Panc1 (cell line): ENCODE data around the gene GPRIN3. TPM values are rescaled to one million over a fixed set of nuclear protein-coding genes. Genes with fewer than 3 reads are reported as not detected.

Experiments used
- ATAC-seq: fragments of 200-7000 bp; cut with Tn5 transposase; 2 replicates; pipeline ENCODE4 v1.9.1; 2020; ENCODE audit warnings: mild to moderate bottlenecking, moderate library complexity
- BruUV-seq: library from RNA; stranded (reverse); fragments of 400-500 nt; replicated peaks from 2 replicates; lab custom pipeline; 2021; lab: Mats Ljungman, UMichigan
- CTCF ChIA-PET: fragments of 300-600 bp; sonication (Branson Sonifier 250); formaldehyde crosslinking; loops from one replicate; lab custom pipeline; 2022; ENCODE audit warnings: antibody characterized with exemption; lab: Charles Lee
- POLR2A ChIA-PET: fragments of 300-600 bp; sonication (Branson Sonifier 250); formaldehyde crosslinking; loops from one replicate; lab custom pipeline; 2022; ENCODE audit warnings: antibody characterized with exemption; lab: Charles Lee
- DNase-seq: peaks from one replicate; pipeline ENCODE4 v3.0.0-alpha.2; 2010; ENCODE audit warnings: low read depth, low spot score
- H3K27ac ChIP-seq: 2 replicates; pipeline ENCODE4 v1.5.1; 2011; ENCODE audit warnings: mild to moderate bottlenecking, low read length, inconsistent platforms
- H3K27me3 ChIP-seq: fragments of 200-500 bp; sonication (Bioruptor generic); 2 replicates; pipeline ENCODE4 v1.6.0; 2014; ENCODE audit warnings: low read length, inconsistent platforms; ENCODE audit not compliant: control insufficient read depth, insufficient read depth
- H3K36me3 ChIP-seq: fragments of 200-500 bp; sonication (Bioruptor generic); 2 replicates; pipeline ENCODE4 v1.5.1; 2014; ENCODE audit warnings: inconsistent platforms, mild to moderate bottlenecking, low read length, moderate library complexity; ENCODE audit not compliant: control insufficient read depth, insufficient read depth
- H3K4me1 ChIP-seq: 2 replicates; pipeline ENCODE4 v1.5.1; 2011; ENCODE audit warnings: inconsistent platforms, mild to moderate bottlenecking, low read length, moderate library complexity; ENCODE audit not compliant: control insufficient read depth, insufficient read depth
- H3K4me3 ChIP-seq, 2 experiments: 2 replicates each; pipeline ENCODE4 v1.5.1; 2011 to 2012; ENCODE audit warnings: low read depth in 2 of 2, low read length in 2 of 2, mild to moderate bottlenecking in 2 of 2, inconsistent platforms in 1 of 2, moderate library complexity in 1 of 2
- H3K9me3 ChIP-seq: fragments of 200-500 bp; sonication (Bioruptor generic); 2 replicates; pipeline ENCODE4 v1.5.1; 2014; ENCODE audit warnings: low read depth, mild to moderate bottlenecking, inconsistent platforms, low read length, moderate library complexity; ENCODE audit not compliant: control insufficient read depth, insufficient read depth
- POLR2AphosphoS5 ChIP-seq: IDR thresholded peaks from 2 replicates; pipeline ENCODE4 v1.6.1; 2012; ENCODE audit warnings: mild to moderate bottlenecking, low read depth, low read length, moderate library complexity
- SIN3A ChIP-seq: IDR thresholded peaks from 2 replicates; pipeline ENCODE4 v1.6.1; 2012; ENCODE audit warnings: low read depth, mild to moderate bottlenecking, low read length, moderate library complexity, borderline replicate concordance; ENCODE audit not compliant: insufficient read depth
- TCF7L2 ChIP-seq: IDR thresholded peaks from 2 replicates; pipeline ENCODE4 v1.6.1; 2011; ENCODE audit warnings: mild to moderate bottlenecking, low read depth, low read length, inconsistent platforms
- in situ Hi-C: cut with HindIII; loops from 2 replicates; pipeline ENCODE4 v1.10.0; 2016; ENCODE audit warnings: low sequenced_read_pairs, low pct_unique_long_range_greater_than_20kb
- intact Hi-C: fragments of 100-400 bp; cut with micrococcal nuclease; formaldehyde crosslinking; loops from one replicate; pipeline ENCODE4 v1.10.0; 2022; ENCODE audit not compliant: unreplicated experiment
- total RNA-seq: library from RNA; stranded (reverse); gene quantifications from one replicate; pipeline ENCODE4 v1.2.1, GENCODE V29; 2021; ENCODE audit not compliant: unreplicated experiment
- TF ChIP-seq, protein P1 (sequence below), 2 experiments: IDR thresholded peaks; 2 replicates each; pipeline ENCODE4 v1.6.1; 2011 to 2012; ENCODE audit warnings: low read depth in 2 of 2, control low read depth in 1 of 2, low read length in 1 of 2, mild to moderate bottlenecking in 1 of 2, moderate library complexity in 1 of 2; ENCODE audit not compliant: insufficient read depth in 1 of 2
- TF ChIP-seq, protein P2 (sequence below): fragments of 450-650 bp; IDR thresholded peaks from 2 replicates; pipeline ENCODE4 v1.5.1; 2017; ENCODE audit warnings: mild to moderate bottlenecking

GPRIN3 gene
- total RNA-seq, 1 experiment from 2014 or later = 0.03 TPM

DNA sequence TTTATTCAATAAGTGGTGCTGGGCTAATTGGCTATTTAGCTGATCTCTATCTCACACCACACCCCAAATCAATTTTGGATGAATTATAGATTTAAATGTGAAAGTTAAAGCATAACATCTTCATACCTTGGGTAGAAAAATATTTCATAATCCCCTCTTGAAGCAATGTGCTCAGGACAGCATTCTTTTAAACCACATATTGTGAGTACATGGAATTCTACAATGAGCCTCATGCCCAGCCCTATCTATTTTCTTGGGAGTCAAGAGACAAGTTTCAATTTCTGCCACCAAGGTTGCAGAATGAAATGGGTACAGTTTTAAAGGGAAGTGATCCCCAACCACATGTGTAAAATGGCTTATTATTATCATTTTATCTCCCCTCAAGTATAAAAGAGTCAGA, 30.6 kb upstream of the GPRIN3 start:
- no peak overlapping the region for H3K27ac ChIP-seq
- TF ChIP-seq, protein P1, sequence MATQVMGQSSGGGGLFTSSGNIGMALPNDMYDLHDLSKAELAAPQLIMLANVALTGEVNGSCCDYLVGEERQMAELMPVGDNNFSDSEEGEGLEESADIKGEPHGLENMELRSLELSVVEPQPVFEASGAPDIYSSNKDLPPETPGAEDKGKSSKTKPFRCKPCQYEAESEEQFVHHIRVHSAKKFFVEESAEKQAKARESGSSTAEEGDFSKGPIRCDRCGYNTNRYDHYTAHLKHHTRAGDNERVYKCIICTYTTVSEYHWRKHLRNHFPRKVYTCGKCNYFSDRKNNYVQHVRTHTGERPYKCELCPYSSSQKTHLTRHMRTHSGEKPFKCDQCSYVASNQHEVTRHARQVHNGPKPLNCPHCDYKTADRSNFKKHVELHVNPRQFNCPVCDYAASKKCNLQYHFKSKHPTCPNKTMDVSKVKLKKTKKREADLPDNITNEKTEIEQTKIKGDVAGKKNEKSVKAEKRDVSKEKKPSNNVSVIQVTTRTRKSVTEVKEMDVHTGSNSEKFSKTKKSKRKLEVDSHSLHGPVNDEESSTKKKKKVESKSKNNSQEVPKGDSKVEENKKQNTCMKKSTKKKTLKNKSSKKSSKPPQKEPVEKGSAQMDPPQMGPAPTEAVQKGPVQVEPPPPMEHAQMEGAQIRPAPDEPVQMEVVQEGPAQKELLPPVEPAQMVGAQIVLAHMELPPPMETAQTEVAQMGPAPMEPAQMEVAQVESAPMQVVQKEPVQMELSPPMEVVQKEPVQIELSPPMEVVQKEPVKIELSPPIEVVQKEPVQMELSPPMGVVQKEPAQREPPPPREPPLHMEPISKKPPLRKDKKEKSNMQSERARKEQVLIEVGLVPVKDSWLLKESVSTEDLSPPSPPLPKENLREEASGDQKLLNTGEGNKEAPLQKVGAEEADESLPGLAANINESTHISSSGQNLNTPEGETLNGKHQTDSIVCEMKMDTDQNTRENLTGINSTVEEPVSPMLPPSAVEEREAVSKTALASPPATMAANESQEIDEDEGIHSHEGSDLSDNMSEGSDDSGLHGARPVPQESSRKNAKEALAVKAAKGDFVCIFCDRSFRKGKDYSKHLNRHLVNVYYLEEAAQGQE (IDR thresholded peaks at IDR 0.05; ENCODE audit: insufficient read depth in 1 of 2, low read depth in 2 of 2, low read length in 1 of 2) = no peak
- no peak for TF ChIP-seq TCF7L2
- no peak for TF ChIP-seq POLR2AphosphoS5
- no peak for TF ChIP-seq SIN3A
- TF ChIP-seq, protein P2, sequence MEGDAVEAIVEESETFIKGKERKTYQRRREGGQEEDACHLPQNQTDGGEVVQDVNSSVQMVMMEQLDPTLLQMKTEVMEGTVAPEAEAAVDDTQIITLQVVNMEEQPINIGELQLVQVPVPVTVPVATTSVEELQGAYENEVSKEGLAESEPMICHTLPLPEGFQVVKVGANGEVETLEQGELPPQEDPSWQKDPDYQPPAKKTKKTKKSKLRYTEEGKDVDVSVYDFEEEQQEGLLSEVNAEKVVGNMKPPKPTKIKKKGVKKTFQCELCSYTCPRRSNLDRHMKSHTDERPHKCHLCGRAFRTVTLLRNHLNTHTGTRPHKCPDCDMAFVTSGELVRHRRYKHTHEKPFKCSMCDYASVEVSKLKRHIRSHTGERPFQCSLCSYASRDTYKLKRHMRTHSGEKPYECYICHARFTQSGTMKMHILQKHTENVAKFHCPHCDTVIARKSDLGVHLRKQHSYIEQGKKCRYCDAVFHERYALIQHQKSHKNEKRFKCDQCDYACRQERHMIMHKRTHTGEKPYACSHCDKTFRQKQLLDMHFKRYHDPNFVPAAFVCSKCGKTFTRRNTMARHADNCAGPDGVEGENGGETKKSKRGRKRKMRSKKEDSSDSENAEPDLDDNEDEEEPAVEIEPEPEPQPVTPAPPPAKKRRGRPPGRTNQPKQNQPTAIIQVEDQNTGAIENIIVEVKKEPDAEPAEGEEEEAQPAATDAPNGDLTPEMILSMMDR = no peak
- no peak for DNase-seq
- H3K27me3 ChIP-seq = no peaks in the 10 kb centered on the region
- ChIA-PET POLR2A (no interaction called here), CTCF (no interaction called here)
- in situ Hi-C loops = no loop called here
- no peak for ATAC-seq
- no TSS peak for BruUV-seq
- H3K9me3 ChIP-seq = no peaks in the 10 kb centered on the region
- intact Hi-C loops = no loop called here
- no peaks in the 10 kb centered on the region for H3K36me3 ChIP-seq
- H3K4me3 ChIP-seq = no peak overlapping the region
- no peaks in the 10 kb centered on the region for H3K4me1 ChIP-seq

DNA sequence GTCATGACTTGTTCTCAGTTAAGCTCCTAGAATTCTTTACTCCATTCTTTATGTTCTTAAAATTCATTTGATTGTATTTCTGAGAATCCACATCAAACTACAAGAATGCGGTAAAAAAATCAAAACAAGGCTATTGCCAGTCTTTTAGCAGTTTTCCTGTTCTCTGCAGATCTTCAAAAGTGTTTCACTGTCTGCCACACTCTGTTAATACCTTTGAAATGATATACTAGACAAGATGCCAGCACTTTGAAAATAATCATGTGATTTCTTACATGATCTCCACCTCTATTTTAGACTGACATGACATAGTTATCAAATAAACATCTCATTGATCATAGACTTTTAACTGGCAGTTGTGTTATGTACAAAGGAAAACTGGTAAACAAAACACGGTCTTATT, 30.1 kb upstream of the GPRIN3 start:
- DNase-seq (no peak), ATAC-seq (no peak)
- no peaks in the 10 kb centered on the region for H3K36me3 ChIP-seq
- in situ Hi-C loops (no loop called here), intact Hi-C loops (no loop called here)
- H3K4me3 ChIP-seq = no peak overlapping the region
- H3K4me1 ChIP-seq = no peaks in the 10 kb centered on the region
- ChIA-PET CTCF (no interaction called here), POLR2A (no interaction called here)
- TF ChIP-seq TCF7L2 (no peak), SIN3A (no peak), POLR2AphosphoS5 (no peak)
- TF ChIP-seq, protein P1 (IDR thresholded peaks at IDR 0.05; ENCODE audit: insufficient read depth in 1 of 2, low read depth in 2 of 2, low read length in 1 of 2) = no peak
- TF ChIP-seq, protein P2 = no peak
- no TSS peak for BruUV-seq
- no peaks in the 10 kb centered on the region for H3K9me3 ChIP-seq
- no peak overlapping the region for H3K27ac ChIP-seq
- H3K27me3 ChIP-seq = no peaks in the 10 kb centered on the region
